GM19025 (cell line): ENCODE results near the gene ZFP57.

Experiments
- ATAC-seq: cut with Tn5 transposase; IDR thresholded peaks from one replicate; pipeline ENCODE4 v1.9.1; 2021; ENCODE audit warnings: mild to moderate bottlenecking, low read depth, moderate library complexity; ENCODE audit not compliant: unreplicated experiment

ZFP57 gene

DNA sequence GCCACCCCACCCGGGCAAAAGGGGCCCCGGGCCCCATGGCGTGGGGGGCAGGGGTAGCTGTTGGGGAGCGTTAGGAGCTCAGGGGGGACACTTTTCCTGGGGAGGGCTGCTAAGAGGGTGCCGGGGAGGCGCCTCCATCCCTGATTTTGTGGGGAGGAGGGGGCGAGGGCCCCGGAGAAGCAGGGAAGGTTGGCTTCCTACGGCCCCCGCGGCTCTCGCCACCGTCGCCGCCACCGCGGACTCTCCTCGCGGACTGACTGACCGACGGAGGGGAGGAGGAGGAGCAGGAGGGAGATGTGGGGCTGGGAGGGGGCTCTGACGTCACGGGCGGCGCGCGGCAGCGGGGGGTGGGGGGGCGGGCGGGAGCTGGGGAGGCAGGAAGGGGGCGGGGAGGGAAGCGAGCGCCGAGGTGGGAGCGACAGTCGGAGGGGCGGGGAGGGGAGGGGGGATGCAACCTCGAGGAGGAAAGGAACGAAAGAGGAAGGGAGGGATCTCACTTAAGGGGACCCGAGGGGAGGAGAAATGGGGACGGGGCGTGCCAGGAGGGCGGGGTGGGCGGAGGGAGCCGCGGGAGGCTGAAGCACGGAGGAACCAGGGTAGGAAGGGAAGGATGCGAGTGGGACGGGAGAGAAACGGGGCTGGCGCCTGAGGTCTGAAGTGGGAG, 53.1 kb downstream of the ZFP57 start:
- ATAC-seq, result no peak

DNA sequence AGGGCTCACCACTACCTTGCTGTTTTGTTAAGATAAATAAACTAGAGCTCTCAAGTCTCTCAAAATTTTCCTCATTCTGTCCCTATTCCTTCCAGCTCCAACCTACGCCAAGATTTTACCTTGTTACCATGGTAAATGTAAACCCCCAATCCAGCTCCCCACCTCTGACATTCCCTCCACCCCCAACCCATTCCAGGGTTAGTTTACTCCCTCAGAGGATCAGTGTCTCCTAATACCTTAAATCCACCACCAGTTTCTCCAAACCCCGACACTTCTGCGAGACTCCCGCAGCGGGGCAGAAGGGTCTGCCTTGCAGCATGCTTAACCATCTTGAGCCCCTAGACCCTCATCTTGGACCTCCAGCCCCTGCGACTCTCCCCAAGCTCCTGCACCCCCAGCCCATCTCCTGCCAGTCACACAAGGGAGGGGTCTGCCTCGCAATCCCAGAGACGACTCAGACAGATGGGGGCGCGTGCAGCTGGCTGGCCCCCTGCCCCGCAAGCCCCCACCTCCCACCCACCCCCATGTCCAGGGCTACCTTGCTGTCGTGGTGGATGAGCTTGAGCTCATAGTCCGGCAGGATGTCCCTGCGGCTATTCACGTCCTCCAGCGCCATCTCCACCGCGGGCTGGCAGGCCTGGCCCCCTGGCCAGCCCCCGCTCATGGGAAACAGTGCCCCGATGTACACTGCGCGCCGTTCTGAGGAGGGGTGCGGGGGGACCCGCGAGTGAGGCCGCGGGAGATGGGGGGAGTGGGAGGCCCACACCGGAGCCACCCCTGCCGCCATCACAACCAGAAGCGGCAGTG, 53.8 kb downstream of the ZFP57 start:
- no peak for ATAC-seq

DNA sequence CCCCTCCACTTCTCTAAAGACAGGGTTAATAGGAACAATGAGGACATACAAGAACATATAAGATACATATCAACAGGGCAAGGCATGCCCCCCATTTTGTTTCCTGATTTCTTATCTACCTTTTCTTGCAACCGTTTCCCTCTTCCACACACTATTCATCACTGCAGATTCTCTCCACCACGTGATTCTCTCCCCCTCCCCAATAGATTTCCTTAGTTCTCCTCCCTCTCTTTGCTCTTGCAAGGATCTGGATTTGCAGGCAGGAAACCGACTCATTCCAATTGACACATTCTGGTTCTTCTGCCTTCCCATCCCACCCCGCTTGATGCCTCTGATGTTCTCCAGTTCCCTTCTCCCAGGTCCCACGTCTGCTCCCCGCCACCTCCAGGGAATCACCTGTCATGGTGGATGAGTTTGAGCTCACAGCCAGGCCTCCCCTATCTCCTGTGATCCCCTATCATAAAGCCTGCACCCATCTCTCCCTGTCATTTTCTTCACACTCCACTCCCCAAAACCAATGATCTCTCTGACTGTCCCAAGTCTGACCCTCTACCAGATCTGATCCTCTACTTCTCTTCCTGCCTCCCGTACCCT, 55.5 kb downstream of the ZFP57 start:
- ATAC-seq, result no peak

DNA sequence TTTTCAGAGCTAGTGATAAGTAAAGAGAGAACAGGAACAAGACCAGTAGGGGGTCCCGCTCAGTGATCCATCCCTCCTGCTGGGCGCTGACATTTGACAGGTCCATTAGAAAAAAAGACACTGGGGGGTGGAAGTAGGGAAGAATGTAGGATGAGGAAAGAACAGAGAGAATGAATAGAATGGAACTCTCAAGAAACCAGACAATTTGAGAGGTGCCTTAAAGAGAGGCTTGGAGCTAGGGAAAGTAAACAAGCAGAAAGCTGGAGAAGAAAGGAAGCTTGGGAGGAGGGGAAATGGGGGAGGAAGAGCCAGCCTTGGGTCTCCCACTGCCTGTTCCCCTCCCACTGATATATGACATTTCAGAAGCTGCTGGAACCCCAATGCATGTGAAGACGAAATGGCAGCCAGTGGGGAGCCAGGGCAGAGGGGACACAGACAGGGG, 56.4 kb downstream of the ZFP57 start:
- ATAC-seq, result no peak
